NAMALWA (cell line): ENCODE results near the gene ZNF766.
A peak's percentile ranks its signal among the peaks of the same experiment; 100 is the strongest.
"Not testable (repeated sequence)": the region's sequence is repeated elsewhere in the genome, so short reads cannot be mapped to it uniquely, and the experiment has no call there.

Source experiments
- DNase-seq: peaks from one replicate; pipeline ENCODE4 v3.0.0-alpha.2; 2015; ENCODE audit warnings: low spot score

The ZNF766 gene

GRCh38 chr19:52269338-52270261 is at the start of gene ZNF766:
Gene ZNF766 (plus strand): TSS chr19:52269587. CDS start chr19:52269614, 27 bp downstream.
- DNase-seq, result peak; percentile 94

- DNase-seq, result no peak
These were observed 49.8 kb upstream of the ZNF766 start for GRCh38 chr19:52219611-52220010.

- no peak for DNase-seq
These were observed 48.4 kb upstream of the ZNF766 start for GRCh38 chr19:52221031-52221430.

- DNase-seq, result no peak
These were observed 47.5 kb upstream of the ZNF766 start for GRCh38 chr19:52221831-52222375.

GRCh38 chr19:52224211-52224610 is 45.2 kb upstream of the ZNF766 start:
- DNase-seq, result no peak

GRCh38 chr19:52226652-52227051 is 42.7 kb upstream of the ZNF766 start:
- DNase-seq, result no peak

DNA sequence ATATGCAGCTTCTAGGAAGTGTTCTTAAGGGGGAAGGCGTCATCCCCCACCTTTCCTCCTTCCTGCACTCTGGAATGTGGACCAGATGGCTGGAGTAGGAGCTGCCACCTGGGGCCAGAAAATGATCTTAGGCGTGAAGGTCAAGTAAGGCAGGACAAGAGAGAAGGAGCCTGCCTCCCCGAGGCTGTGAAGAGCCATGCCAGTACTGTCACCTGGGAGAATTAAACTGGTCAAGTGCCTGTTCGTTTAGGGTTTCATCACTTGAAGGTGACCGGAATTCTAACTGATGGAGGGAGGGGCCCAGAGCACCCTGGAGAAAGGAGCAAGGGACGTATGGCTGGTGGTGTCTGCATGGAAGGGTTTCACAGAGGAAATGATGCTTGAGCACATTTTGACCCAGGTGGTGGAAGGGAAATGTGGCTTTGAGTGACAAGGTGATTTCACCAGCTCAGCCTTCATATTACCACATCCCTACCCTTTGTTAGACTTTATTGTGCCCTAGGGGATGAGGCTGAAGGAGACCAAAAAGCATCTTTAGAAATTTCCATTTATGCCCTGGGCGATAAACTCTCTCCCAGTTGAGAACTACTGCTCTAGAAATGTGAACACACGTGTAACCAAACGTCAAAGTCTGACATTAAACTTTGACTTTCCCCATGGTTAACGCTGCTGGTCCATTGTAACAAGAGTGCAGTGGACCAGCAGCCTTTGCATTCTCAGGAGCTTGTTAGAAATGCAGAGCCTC is 42.0 kb upstream of the ZNF766 start:
- no peak for DNase-seq

- DNase-seq, result no peak
These were observed 41.4 kb upstream of the ZNF766 start for GRCh38 chr19:52227980-52228379.

GRCh38 chr19:52229524-52229923 is 39.9 kb upstream of the ZNF766 start:
- no peak for DNase-seq

- DNase-seq, result no peak
These were observed 38.7 kb upstream of the ZNF766 start for GRCh38 chr19:52230685-52231084.

- no peak for DNase-seq
These were observed 38.1 kb upstream of the ZNF766 start for GRCh38 chr19:52231154-52231910.

GRCh38 chr19:52234406-52234805 is 35.0 kb upstream of the ZNF766 start:
- no peak for DNase-seq

DNA sequence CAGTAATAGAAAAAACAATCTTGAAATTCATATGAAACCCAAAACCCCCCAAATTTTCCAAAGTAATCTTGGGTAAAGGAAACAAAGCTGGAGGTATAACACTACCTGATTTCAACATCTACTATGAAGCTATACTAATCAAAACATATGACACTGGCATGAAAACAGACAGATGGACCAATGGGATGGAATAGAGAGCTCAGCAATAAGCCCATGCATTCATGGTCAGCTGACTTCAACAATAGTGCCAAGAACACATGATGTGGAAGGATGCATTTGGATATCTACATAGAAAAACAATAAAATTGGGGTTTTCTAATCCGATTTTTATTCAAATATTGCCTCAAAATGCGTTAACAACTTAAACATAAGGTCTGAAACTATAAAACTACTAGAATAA is 32.2 kb upstream of the ZNF766 start:
- DNase-seq, result no peak

DNA sequence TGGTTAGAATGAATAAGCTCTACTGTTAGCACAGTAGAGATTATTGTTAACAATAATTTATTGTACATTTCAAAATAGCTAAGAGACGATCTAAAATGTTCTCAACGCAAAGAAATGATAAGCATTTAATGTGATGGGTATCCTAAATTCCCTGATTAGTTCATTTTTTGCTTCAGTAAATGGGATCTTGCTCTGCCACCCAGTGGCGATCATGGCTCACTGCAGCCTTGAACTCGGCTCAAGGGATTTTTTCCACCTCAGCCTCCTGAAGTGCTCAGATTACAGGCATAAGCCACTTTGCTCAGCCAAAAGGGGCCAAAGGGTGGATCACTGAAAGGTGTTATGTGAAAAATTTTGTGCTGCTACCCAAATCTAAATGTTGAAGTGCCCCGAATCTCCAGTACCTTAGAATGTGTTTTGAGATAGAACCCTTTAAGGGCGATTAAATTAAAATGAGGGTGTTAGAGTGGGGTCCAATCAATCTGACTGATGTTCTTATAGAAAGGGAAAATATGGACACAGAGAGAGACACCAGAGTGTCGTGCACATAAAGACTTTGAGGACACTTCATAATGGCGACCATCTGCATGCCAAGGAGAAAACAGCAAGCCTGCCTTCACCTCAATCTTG is 31.5 kb upstream of the ZNF766 start:
- DNase-seq, result peak; percentile 75

- DNase-seq, result no peak
These were observed 25.4 kb upstream of the ZNF766 start for GRCh38 chr19:52244021-52244420.

DNA sequence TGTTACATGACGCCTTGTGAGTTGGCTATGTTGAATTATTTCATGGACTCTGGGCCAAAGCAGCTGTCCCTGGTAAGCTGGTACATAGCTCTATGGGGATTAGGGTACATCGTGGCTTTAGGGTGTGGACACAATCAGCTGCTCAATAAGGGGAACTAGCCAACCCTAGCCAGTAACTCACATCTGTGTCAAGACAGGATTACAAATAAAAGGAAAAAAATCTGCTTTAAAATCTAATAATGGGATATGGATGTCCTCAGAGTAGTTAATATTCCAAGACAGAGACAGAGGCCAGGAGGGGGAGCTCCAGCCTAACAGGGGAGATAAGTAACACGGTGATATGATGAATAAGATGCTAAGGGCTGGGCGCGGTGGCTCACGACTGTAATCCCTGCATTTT is 21.1 kb upstream of the ZNF766 start:
- peak; percentile 53 for DNase-seq

GRCh38 chr19:52258426-52258825 is 11.0 kb upstream of the ZNF766 start:
- no peak for DNase-seq

DNA sequence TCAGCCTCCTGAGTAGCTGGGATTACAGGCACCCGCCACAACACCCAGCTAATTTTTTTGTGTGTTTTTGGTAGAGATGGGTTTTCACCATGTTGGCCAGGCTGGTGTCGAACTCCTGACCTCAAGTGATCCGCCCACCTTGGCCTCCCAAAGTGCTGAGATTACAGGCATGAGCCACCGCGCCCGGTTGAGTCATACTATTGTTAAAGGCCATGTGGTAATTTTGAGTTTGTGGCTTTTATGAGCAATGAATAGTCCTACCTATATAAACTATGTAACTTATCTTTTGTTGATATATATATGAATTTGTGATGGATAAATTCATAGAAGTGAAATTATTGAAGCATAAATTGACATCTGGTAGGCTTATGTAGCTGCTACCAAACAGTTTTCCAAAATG is 3.8 kb upstream of the ZNF766 start:
- not testable (repeated sequence) for DNase-seq

DNA sequence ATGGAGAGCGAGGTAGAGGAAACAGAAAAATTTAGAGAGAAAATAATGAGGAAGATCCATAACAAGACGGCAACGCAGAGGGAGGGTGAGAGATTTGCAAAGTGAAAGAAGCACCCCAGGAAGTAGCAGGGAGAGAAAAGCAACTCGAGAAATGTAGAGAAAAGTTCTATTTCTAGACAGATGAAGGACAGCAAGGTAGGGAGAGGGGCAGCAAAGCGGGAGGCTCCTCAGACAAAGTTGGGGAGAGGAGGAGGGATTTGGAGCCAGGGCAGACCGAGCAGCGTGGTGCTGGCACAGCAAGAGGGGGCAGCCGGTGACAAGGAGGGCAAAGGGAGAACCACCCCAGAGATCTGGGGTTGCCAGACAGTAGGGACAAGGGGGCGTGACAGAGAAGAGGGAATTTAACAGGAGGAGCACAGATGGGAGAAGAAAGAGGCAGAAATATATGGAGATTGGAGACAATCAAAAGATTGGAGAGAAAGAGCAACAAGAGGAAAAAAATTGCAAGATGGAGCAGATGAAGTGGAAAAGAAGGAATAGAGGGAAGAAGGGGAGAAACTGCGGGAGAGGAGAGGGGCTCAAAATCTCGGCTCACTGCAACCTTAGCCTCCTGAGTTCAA is 989 bp downstream of the ZNF766 start:
- DNase-seq, result peak; percentile 38

DNA sequence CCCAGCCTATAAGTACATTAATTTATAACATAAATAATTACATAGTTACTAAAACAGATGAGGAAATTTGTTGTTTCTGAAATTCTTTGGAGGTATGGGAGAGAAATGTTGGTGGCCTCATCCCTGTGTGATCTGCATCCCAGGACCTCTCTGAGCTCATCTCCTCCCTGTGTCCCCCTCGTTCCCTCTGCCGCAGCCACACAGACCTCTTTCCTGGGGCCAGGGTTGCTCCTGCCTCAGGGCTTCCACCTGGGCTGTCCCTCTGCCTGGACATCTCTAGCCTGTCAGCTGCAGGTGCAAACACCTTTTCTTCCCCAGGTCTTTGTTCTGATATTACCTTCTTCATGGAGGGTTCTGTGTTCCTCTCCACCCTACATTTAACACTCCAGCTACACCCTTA is 3.9 kb downstream of the ZNF766 start:
- no peak for DNase-seq

DNA sequence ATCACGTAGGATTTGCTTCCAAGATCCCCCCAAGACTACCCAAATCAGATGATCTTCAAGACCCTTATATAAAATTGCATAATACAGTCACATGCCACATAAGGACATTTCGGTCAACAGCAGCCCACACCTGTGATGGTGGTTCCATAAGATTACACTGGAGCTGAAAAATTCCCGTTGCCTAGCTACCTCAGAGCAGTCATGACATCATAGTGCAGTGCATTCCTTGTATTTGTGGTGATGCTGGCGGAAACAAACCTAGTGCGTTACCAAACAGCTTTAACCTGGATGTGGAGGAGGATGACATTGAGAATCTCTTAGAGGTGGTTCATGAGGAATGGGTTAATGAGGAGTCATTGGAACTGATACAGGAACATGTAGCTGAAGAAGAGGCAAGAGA is 4.8 kb downstream of the ZNF766 start:
- no peak for DNase-seq
